ENCODE measurements around the gene CLASRP.

DNA sequence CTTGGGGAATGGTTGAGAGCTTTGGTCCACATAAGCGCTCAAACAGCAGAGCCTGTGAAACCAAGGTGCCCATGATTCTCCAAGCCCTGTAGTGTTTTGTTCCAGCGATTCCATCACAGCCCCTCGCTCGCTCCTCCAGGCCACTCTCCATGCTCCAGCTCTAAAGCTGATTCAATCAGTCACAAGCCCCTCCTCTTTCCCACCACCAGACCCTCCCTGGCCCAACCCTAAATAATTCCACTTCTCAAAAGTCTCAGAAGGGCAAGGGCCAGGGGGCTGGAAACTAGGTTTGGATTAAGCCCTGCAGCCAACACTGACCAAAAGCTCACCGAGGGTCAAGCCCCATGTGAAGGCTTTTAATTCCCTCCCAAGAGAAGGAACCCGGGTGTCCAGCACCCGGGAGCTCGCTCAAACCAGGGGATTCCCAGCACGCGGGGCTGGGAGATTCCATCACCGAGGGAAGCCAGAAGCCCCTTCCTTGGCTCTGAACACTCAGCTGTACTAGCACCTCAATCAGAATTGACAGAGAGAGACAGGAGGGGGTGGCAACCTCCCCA, 36.0 kb downstream of the CLASRP start:
- TF ChIP-seq, protein P1, sequence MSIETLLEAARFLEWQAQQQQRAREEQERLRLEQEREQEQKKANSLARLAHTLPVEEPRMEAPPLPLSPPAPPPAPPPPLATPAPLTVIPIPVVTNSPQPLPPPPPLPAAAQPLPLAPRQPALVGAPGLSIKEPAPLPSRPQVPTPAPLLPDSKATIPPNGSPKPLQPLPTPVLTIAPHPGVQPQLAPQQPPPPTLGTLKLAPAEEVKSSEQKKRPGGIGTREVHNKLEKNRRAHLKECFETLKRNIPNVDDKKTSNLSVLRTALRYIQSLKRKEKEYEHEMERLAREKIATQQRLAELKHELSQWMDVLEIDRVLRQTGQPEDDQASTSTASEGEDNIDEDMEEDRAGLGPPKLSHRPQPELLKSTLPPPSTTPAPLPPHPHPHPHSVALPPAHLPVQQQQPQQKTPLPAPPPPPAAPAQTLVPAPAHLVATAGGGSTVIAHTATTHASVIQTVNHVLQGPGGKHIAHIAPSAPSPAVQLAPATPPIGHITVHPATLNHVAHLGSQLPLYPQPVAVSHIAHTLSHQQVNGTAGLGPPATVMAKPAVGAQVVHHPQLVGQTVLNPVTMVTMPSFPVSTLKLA (conservative IDR thresholded peaks at IDR 0.05) = no peak
- TF ChIP-seq POLR2A (conservative IDR thresholded peaks at IDR 0.05) (no peak), CBX2 (IDR thresholded peaks at IDR 0.05; ENCODE audit: insufficient read depth, low read length, poor library complexity, severe bottlenecking) (no peak), CREB1 (IDR thresholded peaks at IDR 0.05) (no peak), CREB1 (CRISPR knock-in tag; IDR thresholded peaks at IDR 0.05) (no peak), EZH2 (IDR thresholded peaks at IDR 0.05; ENCODE audit: borderline replicate concordance, low read depth, low read length) (no peak), DNMT1 (IDR thresholded peaks at IDR 0.05) (no peak), ZNF408 (CRISPR knock-in tag; IDR thresholded peaks at IDR 0.05; ENCODE audit: low read depth) (no peak)
- TF ChIP-seq, protein P2, sequence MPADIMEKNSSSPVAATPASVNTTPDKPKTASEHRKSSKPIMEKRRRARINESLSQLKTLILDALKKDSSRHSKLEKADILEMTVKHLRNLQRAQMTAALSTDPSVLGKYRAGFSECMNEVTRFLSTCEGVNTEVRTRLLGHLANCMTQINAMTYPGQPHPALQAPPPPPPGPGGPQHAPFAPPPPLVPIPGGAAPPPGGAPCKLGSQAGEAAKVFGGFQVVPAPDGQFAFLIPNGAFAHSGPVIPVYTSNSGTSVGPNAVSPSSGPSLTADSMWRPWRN (IDR thresholded peaks at IDR 0.05; ENCODE audit: low read depth) = no peak
- TF ChIP-seq, protein P3, sequence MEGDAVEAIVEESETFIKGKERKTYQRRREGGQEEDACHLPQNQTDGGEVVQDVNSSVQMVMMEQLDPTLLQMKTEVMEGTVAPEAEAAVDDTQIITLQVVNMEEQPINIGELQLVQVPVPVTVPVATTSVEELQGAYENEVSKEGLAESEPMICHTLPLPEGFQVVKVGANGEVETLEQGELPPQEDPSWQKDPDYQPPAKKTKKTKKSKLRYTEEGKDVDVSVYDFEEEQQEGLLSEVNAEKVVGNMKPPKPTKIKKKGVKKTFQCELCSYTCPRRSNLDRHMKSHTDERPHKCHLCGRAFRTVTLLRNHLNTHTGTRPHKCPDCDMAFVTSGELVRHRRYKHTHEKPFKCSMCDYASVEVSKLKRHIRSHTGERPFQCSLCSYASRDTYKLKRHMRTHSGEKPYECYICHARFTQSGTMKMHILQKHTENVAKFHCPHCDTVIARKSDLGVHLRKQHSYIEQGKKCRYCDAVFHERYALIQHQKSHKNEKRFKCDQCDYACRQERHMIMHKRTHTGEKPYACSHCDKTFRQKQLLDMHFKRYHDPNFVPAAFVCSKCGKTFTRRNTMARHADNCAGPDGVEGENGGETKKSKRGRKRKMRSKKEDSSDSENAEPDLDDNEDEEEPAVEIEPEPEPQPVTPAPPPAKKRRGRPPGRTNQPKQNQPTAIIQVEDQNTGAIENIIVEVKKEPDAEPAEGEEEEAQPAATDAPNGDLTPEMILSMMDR (IDR thresholded peaks at IDR 0.05 in 2 of 3, conservative IDR thresholded peaks at IDR 0.05 in 1 of 3; ENCODE audit: insufficient read depth in 2 of 3, low read depth in 1 of 3, low read length in 3 of 3) = no peak
